ENCODE measurements around the gene PRKN. TPM values are rescaled to one million over a fixed set of nuclear protein-coding genes. Genes with fewer than 3 reads are reported as not detected.

Gene PRKN
- total RNA-seq, 2 donors from 2014 or later: 3.3 to 4.8 TPM

- 87 to 100% methylated on average over 1 of the region's 1 CpG for WGBS, 2 experiments (ENCODE audit: insufficient coverage in 1 of 2, insufficient read length in 1 of 2)
- Histone ChIP-seq H3K36me3 (ENCODE audit: control insufficient read depth, insufficient read depth, low read length) (no peaks in the 10 kb centered on the region), H3K27me3 (ENCODE audit: control insufficient read depth, insufficient read depth, low read length, poor library complexity, severe bottlenecking) (no peaks in the 10 kb centered on the region), H3K4me3 (ENCODE audit: low read length) (no peak overlapping the region), H3K9ac (ENCODE audit: extremely low read depth, low read length, poor library complexity, severe bottlenecking) (no peak overlapping the region), H3K9me3 (ENCODE audit: control insufficient read depth, low read length) (peaks cover 11% of the 10 kb centered on the region), H3K27ac (ENCODE audit: low read depth, low read length) (no peak overlapping the region), H3K4me1 (ENCODE audit: control insufficient read depth, insufficient read depth, low read length) (peaks cover 11% of the 10 kb centered on the region)
- no peak overlapping the region for H3K4me3 Mint-ChIP-seq
- H3K36me3 Mint-ChIP-seq (ENCODE audit: low read depth): no peaks in the 10 kb centered on the region
- H3K4me1 Mint-ChIP-seq: peaks cover 16% of the 10 kb centered on the region
- TF ChIP-seq CTCF (conservative IDR thresholded peaks at IDR 0.05): no peak
- H3K27me3 Mint-ChIP-seq (ENCODE audit: insufficient read depth): peaks cover 7% of the 10 kb centered on the region
- H3K27ac Mint-ChIP-seq: no peak overlapping the region
- DNase-seq: no peak
- peaks cover 5% of the 10 kb centered on the region for H3K9me3 Mint-ChIP-seq
These were observed 1015.6 kb downstream of the PRKN start for GRCh38 chr6:161711938-161712337.

GRCh38 chr6:161711515-161711914 lies 1016.1 kb downstream of the PRKN start:
- Histone ChIP-seq H3K4me3 (ENCODE audit: low read length) (no peak overlapping the region), H3K4me1 (ENCODE audit: control insufficient read depth, insufficient read depth, low read length) (peaks cover 6% of the 10 kb centered on the region), H3K27ac (ENCODE audit: low read depth, low read length) (no peak overlapping the region), H3K27me3 (ENCODE audit: control insufficient read depth, insufficient read depth, low read length, poor library complexity, severe bottlenecking) (no peaks in the 10 kb centered on the region), H3K9me3 (ENCODE audit: control insufficient read depth, low read length) (peaks cover 11% of the 10 kb centered on the region), H3K9ac (ENCODE audit: extremely low read depth, low read length, poor library complexity, severe bottlenecking) (no peak overlapping the region), H3K36me3 (ENCODE audit: control insufficient read depth, insufficient read depth, low read length) (no peaks in the 10 kb centered on the region)
- Mint-ChIP-seq H3K27ac (no peak overlapping the region), H3K27me3 (ENCODE audit: insufficient read depth) (peaks cover 7% of the 10 kb centered on the region), H3K4me3 (no peak overlapping the region), H3K4me1 (peaks cover 12% of the 10 kb centered on the region), H3K36me3 (ENCODE audit: low read depth) (no peaks in the 10 kb centered on the region), H3K9me3 (peaks cover 5% of the 10 kb centered on the region)
- DNase-seq: no peak
- TF ChIP-seq CTCF (conservative IDR thresholded peaks at IDR 0.05): no peak

GRCh38 chr6:161710698-161711097 lies 1016.9 kb downstream of the PRKN start:
- no peak for TF ChIP-seq CTCF (conservative IDR thresholded peaks at IDR 0.05)
- no peak overlapping the region for H3K4me3 ChIP-seq (ENCODE audit: low read length)
- no peak overlapping the region for H3K4me3 Mint-ChIP-seq
- DNase-seq: no peak
- peaks cover 5% of the 10 kb centered on the region for H3K4me1 Mint-ChIP-seq
- peaks cover 11% of the 10 kb centered on the region for H3K9me3 ChIP-seq (ENCODE audit: control insufficient read depth, low read length)
- no peaks in the 10 kb centered on the region for H3K36me3 ChIP-seq (ENCODE audit: control insufficient read depth, insufficient read depth, low read length)
- peaks cover 7% of the 10 kb centered on the region for H3K27me3 Mint-ChIP-seq (ENCODE audit: insufficient read depth)
- H3K9ac ChIP-seq (ENCODE audit: extremely low read depth, low read length, poor library complexity, severe bottlenecking): no peak overlapping the region
- no peaks in the 10 kb centered on the region for H3K27me3 ChIP-seq (ENCODE audit: control insufficient read depth, insufficient read depth, low read length, poor library complexity, severe bottlenecking)
- no peak overlapping the region for H3K27ac ChIP-seq (ENCODE audit: low read depth, low read length)
- no peak overlapping the region for H3K27ac Mint-ChIP-seq
- 83 to 100% methylated on average over 1 to 2 of the region's 2 CpGs for WGBS, 2 experiments (ENCODE audit: insufficient coverage in 1 of 2, insufficient read length in 1 of 2)
- no peaks in the 10 kb centered on the region for H3K36me3 Mint-ChIP-seq (ENCODE audit: low read depth)
- H3K4me1 ChIP-seq (ENCODE audit: control insufficient read depth, insufficient read depth, low read length): no peaks in the 10 kb centered on the region
- H3K9me3 Mint-ChIP-seq: peaks cover 5% of the 10 kb centered on the region

Measured in endodermal cell (in vitro differentiated cells).